HG03139 (cell line): ENCODE results near the gene SOWAHA.
"Not testable (repeated sequence)": the region's sequence is repeated elsewhere in the genome, so short reads cannot be mapped to it uniquely, and the experiment has no call there.

Experiments used
- ATAC-seq: cut with Tn5 transposase; IDR thresholded peaks from one replicate; pipeline ENCODE4 v1.9.1; 2021; ENCODE audit not compliant: unreplicated experiment

Gene SOWAHA

GRCh38 chr5:132777209-132778069 lies 35.7 kb upstream of the SOWAHA start, which contains the start of gene SEPTIN8:
Gene SEPTIN8 (minus strand): TSS chr5:132777239. CDS start chr5:132777137, 102 bp downstream.
- ATAC-seq: peak; percentile 44

GRCh38 chr5:132778129-132778528 lies 35.0 kb upstream of the SOWAHA start:
- no peak for ATAC-seq

GRCh38 chr5:132778856-132779255 lies 34.2 kb upstream of the SOWAHA start:
- ATAC-seq: no peak

- no peak for ATAC-seq
Observed at GRCh38 chr5:132779961-132780360, 33.1 kb upstream of the SOWAHA start.

- ATAC-seq: no peak
Observed at GRCh38 chr5:132780577-132780976, 32.5 kb upstream of the SOWAHA start.

- ATAC-seq: no peak
Observed at GRCh38 chr5:132781029-132781428, 32.1 kb upstream of the SOWAHA start.

GRCh38 chr5:132782101-132782500 lies 31.0 kb upstream of the SOWAHA start:
- no peak for ATAC-seq

GRCh38 chr5:132785365-132785764 lies 27.7 kb upstream of the SOWAHA start:
- ATAC-seq: no peak

- no peak for ATAC-seq
Observed at GRCh38 chr5:132785864-132786263, 27.2 kb upstream of the SOWAHA start.

GRCh38 chr5:132787076-132787475 lies 26.0 kb upstream of the SOWAHA start:
- ATAC-seq: no peak

- ATAC-seq: no peak
Observed at GRCh38 chr5:132788508-132788907, 24.6 kb upstream of the SOWAHA start.

- ATAC-seq: no peak
Observed at GRCh38 chr5:132788990-132789886, 23.9 kb upstream of the SOWAHA start.

- no peak for ATAC-seq
Observed at GRCh38 chr5:132790201-132790865, 22.8 kb upstream of the SOWAHA start.

- no peak for ATAC-seq
Observed at GRCh38 chr5:132791026-132791425, 22.1 kb upstream of the SOWAHA start.

GRCh38 chr5:132797651-132798050 lies 15.5 kb upstream of the SOWAHA start:
- no peak for ATAC-seq

GRCh38 chr5:132799392-132799791 lies 13.7 kb upstream of the SOWAHA start:
- ATAC-seq: no peak

GRCh38 chr5:132800545-132800944 lies 12.6 kb upstream of the SOWAHA start:
- no peak for ATAC-seq

- no peak for ATAC-seq
Observed at GRCh38 chr5:132802044-132802684, 10.9 kb upstream of the SOWAHA start.

GRCh38 chr5:132802685-132803066 lies 10.4 kb upstream of the SOWAHA start:
- not testable (repeated sequence) for ATAC-seq

- ATAC-seq: not testable (repeated sequence)
Observed at GRCh38 chr5:132804219-132804618, 8.9 kb upstream of the SOWAHA start.

GRCh38 chr5:132805872-132806271 lies 7.2 kb upstream of the SOWAHA start:
- not testable (repeated sequence) for ATAC-seq
